H1 (cell line): Measurements from ENCODE around the gene HOXA11. TPM values are rescaled to one million over a fixed set of nuclear protein-coding genes. Genes with fewer than 3 reads are reported as not detected.
A peak's percentile ranks its signal among the peaks of the same experiment; 100 is the strongest.

Source experiments
- CTCF ChIA-PET: fragments of 300-600 bp; sonication (Branson Sonifier 250); formaldehyde crosslinking; loops from one replicate; lab custom pipeline; 2021; ENCODE audit not compliant: partially characterized antibody; lab: Charles Lee
- POLR2A ChIA-PET: fragments of 300-600 bp; sonication (Branson Sonifier 250); formaldehyde crosslinking; loops from one replicate; lab custom pipeline; 2021; ENCODE audit warnings: inconsistent platforms; ENCODE audit not compliant: partially characterized antibody; lab: Charles Lee
- DNase-seq, 2 experiments: peaks; one replicate each; pipeline versions ENCODE4 v3.0.0 to v3.0.0-alpha.2; 2010 to 2022; ENCODE audit warnings: low spot score in 2 of 2, low read depth in 1 of 2, mixed read lengths in 1 of 2
- FAIRE-seq: peaks from 2 replicates; lab custom pipeline; 2011; peaks lifted over from hg19 to GRCh38; lab: Jason Lieb, UNC
- H2AFZ ChIP-seq: 2 replicates; pipeline ENCODE4 v1.8.1; 2012; ENCODE audit warnings: low read length, inconsistent platforms
- H2AK5ac ChIP-seq: 2 replicates; pipeline ENCODE4 v1.6.1; 2013; ENCODE audit warnings: low read depth, low read length
- H2BK120ac ChIP-seq: replicated peaks from 2 replicates; pipeline ENCODE3; 2013; ENCODE audit warnings: low read depth, low read length, inconsistent platforms
- H2BK12ac ChIP-seq: 2 replicates; pipeline ENCODE4 v1.6.1; 2013; ENCODE audit warnings: low read depth, low read length
- H2BK15ac ChIP-seq: 2 replicates; pipeline ENCODE4 v1.6.1; 2013; ENCODE audit warnings: low read length
- H2BK20ac ChIP-seq: 2 replicates; pipeline ENCODE4 v1.6.1; 2013; ENCODE audit warnings: low read length
- H2BK5ac ChIP-seq: 2 replicates; pipeline ENCODE4 v1.6.1; 2013; ENCODE audit warnings: low read depth, low read length
- H3K14ac ChIP-seq: 2 replicates; pipeline ENCODE4 v1.6.1; 2013; ENCODE audit warnings: inconsistent platforms; ENCODE audit not compliant: insufficient read length
- H3K18ac ChIP-seq: 2 replicates; pipeline ENCODE4 v1.6.1; 2013; ENCODE audit warnings: low read length; ENCODE audit errors: extremely low read depth
- H3K23ac ChIP-seq: 2 replicates; pipeline ENCODE4 v1.6.1; 2013; ENCODE audit warnings: inconsistent platforms; ENCODE audit not compliant: insufficient read length
- H3K23me2 ChIP-seq: 2 replicates; pipeline ENCODE4 v1.6.1; 2013; ENCODE audit warnings: low read depth, low read length
- H3K27ac ChIP-seq: 2 replicates; pipeline ENCODE4 v1.6.1; 2011; ENCODE audit warnings: low read depth, low read length, inconsistent platforms
- H3K27me3 ChIP-seq, 4 experiments: replicated peaks in 1 of 4; 1 replicate in 1 of 4; 2 replicates in 3 of 4; pipeline versions ENCODE4 v1.6.1 to v1.8.1; 2011 to 2013; ENCODE audit warnings: low read length in 3 of 4, mild to moderate bottlenecking in 3 of 4, inconsistent platforms in 2 of 4, mixed read lengths in 2 of 4, moderate library complexity in 1 of 4; ENCODE audit not compliant: control insufficient read depth in 3 of 4, insufficient read depth in 3 of 4; ENCODE audit errors: extremely low read depth in 1 of 4
- H3K36me3 ChIP-seq, 4 experiments: 2 replicates each; pipeline versions ENCODE4 v1.6.1 to v1.8.1; 2011 to 2013; ENCODE audit warnings: mild to moderate bottlenecking in 4 of 4, low read length in 3 of 4, moderate library complexity in 2 of 4, control low read depth in 1 of 4, inconsistent platforms in 1 of 4; ENCODE audit not compliant: insufficient read depth in 4 of 4, control insufficient read depth in 2 of 4
- H3K4ac ChIP-seq: replicated peaks from 2 replicates; pipeline ENCODE3; 2013; ENCODE audit warnings: low read length, low read depth, mixed read lengths, inconsistent platforms; ENCODE audit not compliant: insufficient read length
- H3K4me1 ChIP-seq, 4 experiments: replicated peaks in 1 of 4; 1 replicate in 1 of 4; 2 replicates in 3 of 4; pipeline versions ENCODE4 v1.6.1 to v1.8.1; 2011 to 2013; ENCODE audit warnings: low read length in 3 of 4, inconsistent platforms in 2 of 4, mixed read lengths in 1 of 4; ENCODE audit not compliant: insufficient read depth in 4 of 4, control insufficient read depth in 3 of 4
- H3K4me2 ChIP-seq, 2 experiments: 2 replicates each; pipeline versions ENCODE4 v1.6.1 to v1.8.1; 2011 to 2013; ENCODE audit warnings: low read depth in 2 of 2, low read length in 2 of 2, control low read depth in 1 of 2, inconsistent platforms in 1 of 2, mild to moderate bottlenecking in 1 of 2; ENCODE audit not compliant: insufficient read depth in 1 of 2
- H3K4me3 ChIP-seq, 4 experiments: fragments of 200-600, 300-600 bp in 1 of 4; sonication (generic), shearing (Covaris generic), sonication (Bioruptor Twin) in 1 of 4; 2 replicates each; pipeline versions ENCODE4 v1.5.1 to v1.8.1; 2011 to 2016; ENCODE audit warnings: low read length in 4 of 4, low read depth in 3 of 4, control low read depth in 2 of 4, inconsistent platforms in 2 of 4, mild to moderate bottlenecking in 2 of 4, mixed read lengths in 1 of 4, moderate library complexity in 1 of 4; ENCODE audit not compliant: insufficient read depth in 2 of 4; ENCODE audit errors: extremely low read depth in 1 of 4
- H3K56ac ChIP-seq: replicated peaks from 2 replicates; pipeline ENCODE3; 2013; ENCODE audit warnings: low read depth, mild to moderate bottlenecking, mixed read lengths, low read length, inconsistent platforms; ENCODE audit not compliant: insufficient read length
- H3K79me1 ChIP-seq: 2 replicates; pipeline ENCODE4 v1.6.1; 2013; ENCODE audit warnings: low read depth, low read length, control low read depth
- H3K79me2 ChIP-seq, 2 experiments: 2 replicates each; pipeline versions ENCODE4 v1.6.1 to v1.8.1; 2012 to 2013; ENCODE audit warnings: low read length in 2 of 2, mild to moderate bottlenecking in 2 of 2, inconsistent platforms in 1 of 2; ENCODE audit not compliant: insufficient read depth in 2 of 2, control insufficient read depth in 1 of 2
- H3K9ac ChIP-seq, 4 experiments: replicated peaks in 1 of 4; 1 replicate in 1 of 4; 2 replicates in 3 of 4; pipeline versions ENCODE4 v1.6.1 to v1.8.1; 2011 to 2013; ENCODE audit warnings: low read depth in 3 of 4, low read length in 3 of 4, control low read depth in 2 of 4, mild to moderate bottlenecking in 2 of 4, moderate library complexity in 2 of 4, inconsistent platforms in 1 of 4; ENCODE audit errors: extremely low read depth in 1 of 4
- H3K9me3 ChIP-seq, 2 experiments: 2 replicates each; pipeline versions ENCODE4 v1.6.1 to v1.8.1; 2012 to 2013; ENCODE audit warnings: mild to moderate bottlenecking in 2 of 2, moderate library complexity in 2 of 2, control low read depth in 1 of 2, inconsistent platforms in 1 of 2, low read depth in 1 of 2, low read length in 1 of 2, mixed read lengths in 1 of 2; ENCODE audit not compliant: insufficient read depth in 2 of 2
- H4K20me1 ChIP-seq, 2 experiments: replicated peaks in 1 of 2; 2 replicates each; pipeline versions ENCODE3 to v1.8.1; 2011 to 2013; ENCODE audit warnings: inconsistent platforms in 2 of 2, low read length in 2 of 2, mild to moderate bottlenecking in 1 of 2; ENCODE audit not compliant: insufficient read depth in 2 of 2, control insufficient read depth in 1 of 2
- H4K5ac ChIP-seq: 2 replicates; pipeline ENCODE4 v1.6.1; 2013; ENCODE audit warnings: low read length, low read depth, mixed read lengths, inconsistent platforms; ENCODE audit not compliant: insufficient read length
- H4K8ac ChIP-seq: 2 replicates; pipeline ENCODE4 v1.8.0; 2013; ENCODE audit warnings: mild to moderate bottlenecking, moderate library complexity, low read length, inconsistent platforms; ENCODE audit not compliant: insufficient read depth; ENCODE audit errors: extremely low read depth
- H4K91ac ChIP-seq: replicated peaks from 2 replicates; pipeline ENCODE3; 2013; ENCODE audit warnings: low read length, mixed read lengths, inconsistent platforms; ENCODE audit not compliant: insufficient read length
- BACH1 ChIP-seq: IDR thresholded peaks from 2 replicates; pipeline ENCODE4 v1.6.1; 2012; ENCODE audit warnings: low read length, improper control_type of control experiment
- BCL11A ChIP-seq, 2 experiments: IDR thresholded peaks; one replicate each; pipeline ENCODE4 v1.6.1; 2011; ENCODE audit warnings: low read depth in 2 of 2, low read length in 2 of 2, mild to moderate bottlenecking in 2 of 2
- EZH2 ChIP-seq: fragments of 200-600 bp; sonication (generic); IDR thresholded peaks from 2 replicates; pipeline ENCODE4 v1.7.1; 2012; ENCODE audit warnings: low read depth, mild to moderate bottlenecking, moderate library complexity, low read length, inconsistent platforms; ENCODE audit not compliant: severe bottlenecking
- NRF1 ChIP-seq: IDR thresholded peaks from 2 replicates; pipeline ENCODE4 v1.6.1; 2011; ENCODE audit warnings: mild to moderate bottlenecking, low read depth, low read length, improper control_type of control experiment
- SAP30 ChIP-seq: fragments of 300-600 bp; sonication (generic); IDR thresholded peaks from 2 replicates; pipeline ENCODE4 v1.7.1; 2012; ENCODE audit warnings: low read length, moderate library complexity, mild to moderate bottlenecking, inconsistent platforms; ENCODE audit not compliant: insufficient read depth, insufficient replicate concordance
- SUZ12 ChIP-seq: fragments of 200-600 bp; sonication (generic); IDR thresholded peaks from 2 replicates; pipeline ENCODE4 v1.6.1; 2012; ENCODE audit warnings: mild to moderate bottlenecking, inconsistent platforms, low read length, moderate library complexity, mixed read lengths
- WGBS, 2 experiments: shearing (Covaris generic) in 1 of 2; methylation state at CpG; one replicate each; pipeline versions ENCODE4 v1.1.6 to v1.1.7; 2013 to 2015; ENCODE audit warnings: low lambda C conversion rate in 2 of 2, mixed read lengths in 2 of 2, inconsistent platforms in 1 of 2, low coverage in 1 of 2, missing lambda C conversion rate in 1 of 2; ENCODE audit not compliant: insufficient replicate concordance in 2 of 2, insufficient coverage in 1 of 2, insufficient read length in 1 of 2; ENCODE audit errors: extremely low coverage in 1 of 2, missing lambda C conversion rate in 1 of 2; 5-methylcytosine and 5-hydroxymethylcytosine counted together
- polyA plus RNA-seq, 7 experiments: library from polyadenylated mRNA; depleted of rRNA in 3 of 7; stranded (reverse) in 5 of 7; unstranded in 2 of 7; fragments of >200 nt in 5 of 7; fragments of 200-250 nt in 2 of 7; gene quantifications; 1 replicate in 5 of 7; 2 replicates in 1 of 7; 4 replicates in 1 of 7; pipeline versions ENCODE4 v1.2.1 to v1.2.3, GENCODE V29; 2011 to 2013; ENCODE audit warnings: missing spikeins in 2 of 7, mixed read lengths in 2 of 7
- total RNA-seq: library from RNA; stranded (reverse); fragmentation: NEBNext Ultra II Directional; extraction: Animal tissue kit (Norgen Biotek cat#: 25700); gene quantifications from 2 replicates; pipeline ENCODE4 v1.2.1, GENCODE V29; 2021

Gene HOXA11
- total and polyA plus RNA-seq, 2 of the 8 experiments (the other 6 are each of a cell fraction or from before 2014, with no cell fraction given), result not detected

DNA sequence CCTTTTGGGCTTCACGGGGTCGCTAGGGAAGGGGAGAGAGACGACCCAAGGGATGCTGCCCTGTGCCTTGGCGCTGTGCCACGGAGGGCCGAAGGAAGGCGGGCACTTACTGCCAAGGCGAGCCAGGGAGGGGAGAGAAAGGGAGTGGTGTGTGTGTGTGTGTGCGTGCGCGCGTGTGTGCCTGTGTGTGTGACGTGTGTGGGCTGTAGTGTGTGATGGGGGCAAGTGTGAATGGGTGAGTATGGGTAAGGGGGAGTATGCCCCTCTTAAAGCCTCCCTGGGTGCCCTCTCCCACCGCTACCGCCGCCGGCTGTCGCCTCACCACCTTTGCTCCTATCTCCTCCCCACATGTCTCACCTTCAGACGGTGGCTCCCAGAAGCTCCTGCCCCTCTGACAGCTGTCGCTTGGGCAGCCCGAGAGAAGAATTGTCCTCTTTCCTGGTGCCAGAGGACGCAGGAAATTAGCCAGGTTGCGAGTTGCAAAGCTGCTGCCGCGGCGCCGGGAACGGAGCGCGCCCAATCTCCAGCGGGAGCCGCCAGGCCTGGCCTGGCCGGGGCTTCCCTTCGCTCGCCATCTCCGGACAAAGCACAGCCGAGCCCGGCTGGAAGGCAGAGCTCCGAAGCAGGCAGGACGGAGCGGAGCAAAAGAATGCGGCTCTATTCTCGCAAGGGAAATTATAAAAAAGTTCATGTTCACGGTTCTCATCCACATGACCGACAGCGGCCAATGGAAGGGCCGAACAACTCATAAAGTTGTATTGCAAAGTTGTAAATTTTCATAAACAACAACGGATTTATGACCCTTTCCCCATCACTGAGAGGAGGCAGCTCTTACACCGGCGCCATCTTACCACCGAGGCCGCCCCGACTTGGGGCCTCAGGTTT lies 32.9 kb downstream of the HOXA11 start, which contains the start of gene HOXA3:
TSS of gene HOXA3 (minus strand) at position 653 of the 885 bp plus-strand sequence. CDS start 41,943 bp downstream, outside the sequence.
- Histone ChIP-seq H3K56ac (no peak within 1 kb of the TSS), H3K79me2 (no peaks in the 10 kb centered on the region), H4K5ac (no peak within 1 kb of the TSS), H3K4ac (no peak within 1 kb of the TSS), H2BK20ac (no peak within 1 kb of the TSS), H3K4me2 (peak within 1 kb of the TSS in 1 of 2 experiments; percentile 58; a peak in 3 of 4 replicates), H2AFZ (no peak within 1 kb of the TSS), H3K79me1 (no peaks in the 10 kb centered on the region), H3K36me3 (peaks cover 0 to 14% (median 0%) of the 10 kb centered on the region in 4 experiments; a peak in 1 of 8 replicates), H3K4me1 (peaks cover 0 to 8% (median 3%) of the 10 kb centered on the region in 4 experiments; a peak in 4 of 7 replicates), H4K8ac (no peak within 1 kb of the TSS), H3K4me3 (peak within 1 kb of the TSS in 1 of 4 experiments; percentile 19; a peak in 1 of 8 replicates), H4K91ac (no peak within 1 kb of the TSS), H3K27me3 (peaks cover 98 to 100% (median 100%) of the 10 kb centered on the region in 4 experiments), H3K18ac (no peak within 1 kb of the TSS), H2BK5ac (no peak within 1 kb of the TSS), H3K9ac (no peak within 1 kb of the TSS), H3K27ac (no peak within 1 kb of the TSS), H3K23me2 (peaks cover 2% of the 10 kb centered on the region; the same call in 1 of the 2 replicates), H2BK12ac (no peak within 1 kb of the TSS), H3K23ac (no peak within 1 kb of the TSS), H3K14ac (no peak within 1 kb of the TSS), H3K9me3 (peaks cover 0 to 10% of the 10 kb centered on the region in 2 experiments; a peak in 1 of 4 replicates), H2BK120ac (no peak within 1 kb of the TSS), H2AK5ac (peak within 1 kb of the TSS; percentile 48; the same call in 1 of the 2 replicates), H4K20me1 (peaks cover 29 to 47% of the 10 kb centered on the region in 2 experiments), H2BK15ac (no peak within 1 kb of the TSS)
- TF ChIP-seq SUZ12 (peak; percentile 93), EZH2 (peak; percentile 97), SAP30 (no peak), BACH1 (no peak), BCL11A (IDR thresholded peaks at IDR 0.05; ENCODE audit: low read depth in 2 of 2, low read length in 2 of 2) (no peak), NRF1 (no peak)
- CTCF ChIA-PET, result interaction anchor here (0.8 to 12.5 kb wide), 11 partner anchors 7 to 472 kb away, joined by 3 to 123 read pairs (median 4); partner anchors contain the start of genes HOXA1, HOXA4, HOXA5 and HOXA9
- DNase-seq, result peak in 1 of 2 experiments; percentile 63
- 15% methylated on average over 48 of the region's 53 CpGs; no CpG with 5 or more reads in 1 of the 2 experiments for WGBS, 2 experiments
- no peak for FAIRE-seq
- POLR2A ChIA-PET, result interaction anchor here (1.9 kb wide), 1 partner anchor 9 kb away, joined by 5 read pairs; the partner anchor contains the start of gene HOXA5
